Neural progenitor cell (in vitro differentiated cells): ENCODE results near the gene CMTM1.

ENCODE experiments used
- CTCF ChIP-seq: fragments of 200-600 bp; sonication (generic); IDR thresholded peaks from 2 replicates; pipeline ENCODE4 v1.5.1; 2017; ENCODE audit warnings: antibody characterized with exemption, mild to moderate bottlenecking
- EZH2 ChIP-seq: fragments of 200-600 bp; sonication (generic); IDR thresholded peaks from 2 replicates; pipeline ENCODE4 v1.6.1; 2017; ENCODE audit warnings: antibody characterized with exemption, mild to moderate bottlenecking, moderate library complexity

GRCh38 chr16:66538910-66539309 lies 27.3 kb upstream of the CMTM1 start:
- TF ChIP-seq CTCF = no peak
- TF ChIP-seq EZH2 = no peak
